ENCODE data around the gene DISP3.

DNA sequence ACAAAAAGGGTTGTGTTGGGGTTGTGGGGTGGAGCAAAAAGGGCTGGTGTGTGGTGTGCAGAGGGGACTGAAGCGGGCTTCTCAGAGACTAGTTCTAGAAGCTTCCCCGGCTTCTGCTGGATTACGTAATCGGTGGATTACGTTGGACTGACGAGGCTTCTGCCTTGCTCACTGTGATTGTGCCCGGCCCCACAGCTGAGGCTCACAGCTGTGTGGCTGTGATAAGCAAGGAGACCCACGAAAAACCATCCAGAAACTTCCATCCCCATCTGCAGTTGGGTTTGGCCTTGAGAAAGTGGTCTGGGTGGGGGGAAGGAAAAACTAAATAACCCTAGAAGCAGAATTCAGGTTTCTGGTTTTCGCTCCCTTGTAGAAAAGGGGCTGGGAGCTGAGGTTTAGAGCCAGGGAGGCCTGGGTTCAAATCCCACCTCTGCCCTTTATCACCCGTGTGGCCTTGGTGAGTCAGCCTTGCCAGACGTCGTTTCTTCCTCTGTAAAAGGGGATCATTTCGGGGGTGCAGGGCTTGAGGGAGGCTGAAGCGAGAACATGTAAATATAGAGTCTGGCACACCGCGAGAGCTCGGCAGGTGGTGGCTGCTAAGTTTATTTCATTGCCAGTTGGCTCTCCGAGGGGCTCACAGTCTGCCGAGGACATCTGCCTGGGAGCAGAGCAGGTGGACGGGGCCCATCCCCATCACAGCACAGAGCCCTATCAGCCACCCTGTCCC is 30.4 kb upstream of the DISP3 start:
- TF ChIP-seq EZH2 (IDR thresholded peaks at IDR 0.05), result no peak
- TF ChIP-seq POLR2AphosphoS5 (IDR thresholded peaks at IDR 0.05; ENCODE audit: borderline replicate concordance, low read depth, low read length), result no peak
- TF ChIP-seq FOXP2 (optimal IDR thresholded peaks at IDR 0.05; ENCODE audit: control extremely low read depth, extremely low read length, insufficient read depth), result no peak

Data from SK-N-MC (cell line).